Measurements from ENCODE around the gene ST8SIA2.

DNA sequence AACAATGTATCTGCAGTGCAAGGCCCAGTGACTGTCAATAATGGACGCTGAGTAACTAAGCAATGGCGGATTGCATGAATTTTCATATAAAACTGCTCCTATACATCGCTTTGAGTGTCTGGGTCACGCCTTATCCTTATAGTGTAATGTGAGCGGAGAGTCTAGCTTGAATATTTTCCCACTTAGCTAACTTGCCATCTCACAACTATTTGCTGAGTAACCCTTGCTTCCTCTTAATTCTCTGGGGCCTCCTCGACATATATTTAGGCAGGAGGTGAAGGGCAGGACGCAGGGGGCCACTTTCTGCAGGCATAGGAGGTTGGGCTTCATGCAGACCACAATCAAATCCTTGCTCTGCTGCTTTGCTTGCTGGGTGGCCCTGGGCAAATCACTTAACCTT is 24.0 kb downstream of the ST8SIA2 start:
- TF ChIP-seq, protein P1, sequence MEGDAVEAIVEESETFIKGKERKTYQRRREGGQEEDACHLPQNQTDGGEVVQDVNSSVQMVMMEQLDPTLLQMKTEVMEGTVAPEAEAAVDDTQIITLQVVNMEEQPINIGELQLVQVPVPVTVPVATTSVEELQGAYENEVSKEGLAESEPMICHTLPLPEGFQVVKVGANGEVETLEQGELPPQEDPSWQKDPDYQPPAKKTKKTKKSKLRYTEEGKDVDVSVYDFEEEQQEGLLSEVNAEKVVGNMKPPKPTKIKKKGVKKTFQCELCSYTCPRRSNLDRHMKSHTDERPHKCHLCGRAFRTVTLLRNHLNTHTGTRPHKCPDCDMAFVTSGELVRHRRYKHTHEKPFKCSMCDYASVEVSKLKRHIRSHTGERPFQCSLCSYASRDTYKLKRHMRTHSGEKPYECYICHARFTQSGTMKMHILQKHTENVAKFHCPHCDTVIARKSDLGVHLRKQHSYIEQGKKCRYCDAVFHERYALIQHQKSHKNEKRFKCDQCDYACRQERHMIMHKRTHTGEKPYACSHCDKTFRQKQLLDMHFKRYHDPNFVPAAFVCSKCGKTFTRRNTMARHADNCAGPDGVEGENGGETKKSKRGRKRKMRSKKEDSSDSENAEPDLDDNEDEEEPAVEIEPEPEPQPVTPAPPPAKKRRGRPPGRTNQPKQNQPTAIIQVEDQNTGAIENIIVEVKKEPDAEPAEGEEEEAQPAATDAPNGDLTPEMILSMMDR (IDR thresholded peaks at IDR 0.05; ENCODE audit: poor library complexity): no peak
- no peak for TF ChIP-seq EZH2phosphoT487 (IDR thresholded peaks at IDR 0.05; ENCODE audit: low read depth, severe bottlenecking, unreplicated experiment)
- no peak for TF ChIP-seq EZH2 (IDR thresholded peaks at IDR 0.05; ENCODE audit: borderline replicate concordance)

Measured in hepatocyte (in vitro differentiated cells).